Activated CD4-positive, alpha-beta T cell treated with anti-CD3 and anti-CD28 coated beads, Interleukin-2, amount 10 ng/mL, durations not matched to agents 7 days and 5 days (primary cell): ENCODE results near the gene ADCY6. TPM values are rescaled to one million over a fixed set of nuclear protein-coding genes. Genes with fewer than 3 reads are reported as not detected.

ENCODE experiments used
- CTCF ChIA-PET: fragments of 350-600 bp; sonication (Branson Sonifier 250); formaldehyde crosslinking; loops from one replicate; lab custom pipeline; 2021; ENCODE audit warnings: antibody characterized with exemption; lab: Charles Lee
- POLR2A ChIA-PET: fragments of 350-600 bp; sonication (Branson Sonifier 250); formaldehyde crosslinking; loops from one replicate; lab custom pipeline; 2021; ENCODE audit warnings: antibody characterized with exemption; lab: Charles Lee
- DNase-seq: peaks from one replicate; pipeline ENCODE4 v3.0.0-alpha.2; 2020
- H3K27ac Mint-ChIP-seq: one replicate; pipeline ENCODE4 v1.8.0; 2021; ENCODE audit warnings: mild to moderate bottlenecking, moderate library complexity, mixed read lengths
- H3K27me3 Mint-ChIP-seq: one replicate; pipeline ENCODE4 v1.8.0; 2021; ENCODE audit warnings: mixed read lengths
- H3K36me3 Mint-ChIP-seq: one replicate; pipeline ENCODE4 v1.8.0; 2021; ENCODE audit warnings: low read depth, mixed read lengths
- H3K4me1 Mint-ChIP-seq: one replicate; pipeline ENCODE4 v1.8.0; 2021; ENCODE audit warnings: mixed read lengths
- H3K4me3 Mint-ChIP-seq: one replicate; pipeline ENCODE4 v1.8.0; 2021; ENCODE audit warnings: mild to moderate bottlenecking, moderate library complexity, mixed read lengths
- H3K9me3 Mint-ChIP-seq: one replicate; pipeline ENCODE4 v1.8.0; 2021; ENCODE audit warnings: mixed read lengths
- total RNA-seq, 2 experiments: library from RNA; stranded (reverse); gene quantifications; one replicate each; pipeline ENCODE4 v1.2.3, GENCODE V29; 2021

ADCY6 gene
- total RNA-seq, 2 experiments from 2014 or later = not detected

- Mint-ChIP-seq H3K9me3 (no peaks in the 10 kb centered on the region), H3K36me3 (no peaks in the 10 kb centered on the region), H3K4me1 (no peaks in the 10 kb centered on the region), H3K27ac (no peak overlapping the region), H3K27me3 (no peaks in the 10 kb centered on the region), H3K4me3 (no peak overlapping the region)
- DNase-seq = no peak
- ChIA-PET POLR2A (no interaction called here), CTCF (interaction anchor here (0.9 to 2.8 kb wide), 5 partner anchors 9 to 25 kb away, joined by 3 to 8 read pairs (median 4); no protein-coding TSS in a partner anchor)
Measured at GRCh38 chr12:48777501-48778400, 11.1 kb downstream of the ADCY6 start.

- no peaks in the 10 kb centered on the region for H3K36me3 Mint-ChIP-seq
- no peaks in the 10 kb centered on the region for H3K9me3 Mint-ChIP-seq
- no peak for DNase-seq
- no peaks in the 10 kb centered on the region for H3K27me3 Mint-ChIP-seq
- no peak overlapping the region for H3K27ac Mint-ChIP-seq
- ChIA-PET POLR2A (no interaction called here), CTCF (interaction anchor here (1.0 to 2.8 kb wide), 3 partner anchors 8 to 18 kb away, joined by 4 to 8 read pairs (median 7); no protein-coding TSS in a partner anchor)
- H3K4me3 Mint-ChIP-seq = no peak overlapping the region
- no peaks in the 10 kb centered on the region for H3K4me1 Mint-ChIP-seq
Measured at GRCh38 chr12:48776956-48777355, 11.9 kb downstream of the ADCY6 start.

- H3K4me3 Mint-ChIP-seq = no peak overlapping the region
- ChIA-PET POLR2A (no interaction called here), CTCF (interaction anchor here (1.3 to 2.8 kb wide), 2 partner anchors 15 to 19 kb away, joined by 4 to 8 read pairs; no protein-coding TSS in a partner anchor)
- H3K27ac Mint-ChIP-seq = no peak overlapping the region
- no peaks in the 10 kb centered on the region for H3K36me3 Mint-ChIP-seq
- no peaks in the 10 kb centered on the region for H3K9me3 Mint-ChIP-seq
- peaks cover 1% of the 10 kb centered on the region for H3K4me1 Mint-ChIP-seq
- no peak for DNase-seq
- H3K27me3 Mint-ChIP-seq = no peaks in the 10 kb centered on the region
Measured at GRCh38 chr12:48775991-48776649, 12.8 kb downstream of the ADCY6 start.

- no peak for DNase-seq
- H3K4me1 Mint-ChIP-seq = peaks cover 1% of the 10 kb centered on the region
- no peaks in the 10 kb centered on the region for H3K9me3 Mint-ChIP-seq
- no peak overlapping the region for H3K4me3 Mint-ChIP-seq
- no peak overlapping the region for H3K27ac Mint-ChIP-seq
- ChIA-PET CTCF (interaction anchor here (0.9 to 1.1 kb wide), 2 partner anchors 25 to 40 kb away, joined by 3 to 4 read pairs; no protein-coding TSS in a partner anchor), POLR2A (no interaction called here)
- H3K27me3 Mint-ChIP-seq = no peaks in the 10 kb centered on the region
- no peaks in the 10 kb centered on the region for H3K36me3 Mint-ChIP-seq
Measured at GRCh38 chr12:48775299-48775698, 13.6 kb downstream of the ADCY6 start.

GRCh38 chr12:48774516-48774915 lies 14.4 kb downstream of the ADCY6 start:
- CTCF ChIA-PET = interaction anchor here (0.5 to 1.1 kb wide), 3 partner anchors 24 to 411 kb away, joined by 3 to 4 read pairs (median 4); no protein-coding TSS in a partner anchor
- peaks cover 1% of the 10 kb centered on the region for H3K4me1 Mint-ChIP-seq
- no peak for DNase-seq
- no peak overlapping the region for H3K4me3 Mint-ChIP-seq
- no peaks in the 10 kb centered on the region for H3K9me3 Mint-ChIP-seq
- no peaks in the 10 kb centered on the region for H3K36me3 Mint-ChIP-seq
- POLR2A ChIA-PET = no interaction called here
- no peaks in the 10 kb centered on the region for H3K27me3 Mint-ChIP-seq
- H3K27ac Mint-ChIP-seq = no peak overlapping the region

- Mint-ChIP-seq H3K27ac (no peak overlapping the region), H3K4me1 (peaks cover 1% of the 10 kb centered on the region), H3K4me3 (no peak overlapping the region), H3K36me3 (no peaks in the 10 kb centered on the region), H3K9me3 (no peaks in the 10 kb centered on the region), H3K27me3 (no peaks in the 10 kb centered on the region)
- DNase-seq = no peak
- ChIA-PET POLR2A (no interaction called here), CTCF (interaction anchor here (0.5 to 1.8 kb wide), 4 partner anchors 20 to 410 kb away, joined by 4 to 9 read pairs (median 4); no protein-coding TSS in a partner anchor)
Measured at GRCh38 chr12:48773686-48774085, 15.2 kb downstream of the ADCY6 start.

GRCh38 chr12:48771588-48772112 lies 17.2 kb downstream of the ADCY6 start:
- Mint-ChIP-seq H3K4me3 (no peak overlapping the region), H3K27ac (no peak overlapping the region), H3K27me3 (no peaks in the 10 kb centered on the region), H3K36me3 (no peaks in the 10 kb centered on the region), H3K9me3 (no peaks in the 10 kb centered on the region), H3K4me1 (peaks cover 2% of the 10 kb centered on the region)
- ChIA-PET CTCF (no interaction called here), POLR2A (no interaction called here)
- DNase-seq = no peak

GRCh38 chr12:48770756-48771155 lies 18.1 kb downstream of the ADCY6 start:
- peaks cover 10% of the 10 kb centered on the region for H3K4me1 Mint-ChIP-seq
- no peaks in the 10 kb centered on the region for H3K36me3 Mint-ChIP-seq
- POLR2A ChIA-PET = no interaction called here
- H3K27ac Mint-ChIP-seq = no peak overlapping the region
- CTCF ChIA-PET = interaction anchor here (0.6 to 0.9 kb wide), 2 partner anchors 24 to 417 kb away, joined by 3 read pairs; no protein-coding TSS in a partner anchor
- H3K27me3 Mint-ChIP-seq = no peaks in the 10 kb centered on the region
- no peak overlapping the region for H3K4me3 Mint-ChIP-seq
- no peak for DNase-seq
- no peaks in the 10 kb centered on the region for H3K9me3 Mint-ChIP-seq

DNA sequence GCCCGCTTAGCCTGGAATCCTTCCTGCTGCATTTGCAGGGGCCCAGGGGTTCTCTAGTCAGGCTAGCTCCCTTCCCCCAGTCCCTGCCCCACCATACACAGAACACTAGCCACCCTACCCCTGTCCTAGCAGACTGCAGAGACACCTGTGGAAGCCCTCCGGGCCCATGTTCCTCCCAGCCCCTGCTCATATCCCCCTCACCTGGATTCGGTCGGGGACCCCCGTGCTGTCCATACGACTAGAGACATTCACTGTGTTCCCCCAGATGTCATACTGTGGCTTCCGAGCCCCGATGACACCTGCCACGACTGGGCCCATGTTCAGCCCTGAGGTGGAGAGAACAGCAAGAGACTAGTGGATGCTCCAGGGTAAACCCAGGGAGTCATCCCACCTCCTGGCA lies 20.2 kb downstream of the ADCY6 start:
- POLR2A ChIA-PET = no interaction called here
- H3K4me1 Mint-ChIP-seq = peaks cover 18% of the 10 kb centered on the region

GRCh38 chr12:48768147-48768546 lies 20.7 kb downstream of the ADCY6 start:
- DNase-seq = no peak
- no peaks in the 10 kb centered on the region for H3K9me3 Mint-ChIP-seq
- H3K27ac Mint-ChIP-seq = no peak overlapping the region
- no peak overlapping the region for H3K4me3 Mint-ChIP-seq
- ChIA-PET POLR2A (interaction anchor here (0.6 kb wide), 1 partner anchor 1595 kb away, joined by 5 read pairs; no protein-coding TSS in a partner anchor), CTCF (interaction anchor here (1.0 to 1.2 kb wide), 4 partner anchors 11 to 46 kb away, joined by 3 to 4 read pairs (median 3); no protein-coding TSS in a partner anchor)
- H3K27me3 Mint-ChIP-seq = no peaks in the 10 kb centered on the region
- no peaks in the 10 kb centered on the region for H3K36me3 Mint-ChIP-seq
- peaks cover 18% of the 10 kb centered on the region for H3K4me1 Mint-ChIP-seq

More for the DNA sequence above, 20.2 kb downstream of the ADCY6 start:
- Mint-ChIP-seq H3K36me3 (no peaks in the 10 kb centered on the region), H3K4me3 (no peak overlapping the region), H3K27me3 (no peaks in the 10 kb centered on the region), H3K9me3 (no peaks in the 10 kb centered on the region), H3K27ac (no peak overlapping the region)
- CTCF ChIA-PET = interaction anchor here (0.6 to 1.2 kb wide), 4 partner anchors 9 to 45 kb away, joined by 3 to 7 read pairs (median 3); no protein-coding TSS in a partner anchor
- no peak for DNase-seq

GRCh38 chr12:48767521-48767920 lies 21.4 kb downstream of the ADCY6 start:
- H3K4me1 Mint-ChIP-seq = peaks cover 18% of the 10 kb centered on the region
- no peak overlapping the region for H3K27ac Mint-ChIP-seq
- POLR2A ChIA-PET = interaction anchor here (0.6 kb wide), 1 partner anchor 1594 kb away, joined by 5 read pairs; no protein-coding TSS in a partner anchor
- no peak overlapping the region for H3K4me3 Mint-ChIP-seq
- CTCF ChIA-PET = interaction anchor here (1.0 to 1.2 kb wide), 4 partner anchors 11 to 46 kb away, joined by 3 to 4 read pairs (median 3); no protein-coding TSS in a partner anchor
- no peaks in the 10 kb centered on the region for H3K27me3 Mint-ChIP-seq
- no peak for DNase-seq
- H3K36me3 Mint-ChIP-seq = no peaks in the 10 kb centered on the region
- H3K9me3 Mint-ChIP-seq = no peaks in the 10 kb centered on the region

DNA sequence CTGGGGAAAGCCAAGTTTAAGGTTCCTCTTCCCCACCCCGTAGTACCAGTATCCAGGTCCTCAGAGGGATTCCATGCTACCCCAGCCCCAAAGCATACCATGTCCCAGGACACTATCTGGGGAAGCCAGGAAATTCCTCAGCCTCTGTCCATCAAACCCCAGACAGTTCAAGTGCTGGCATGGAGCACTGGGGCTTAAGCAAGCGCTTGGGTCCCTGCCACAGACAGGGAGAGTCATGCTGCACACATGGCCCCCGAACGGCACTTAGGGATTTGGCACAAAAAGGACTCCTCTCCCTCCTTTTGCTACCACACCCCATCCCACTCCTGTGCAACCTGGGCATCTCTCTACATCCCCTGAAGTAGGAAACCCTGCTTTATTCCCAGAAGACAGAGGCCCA lies 21.8 kb downstream of the ADCY6 start:
- H3K36me3 Mint-ChIP-seq = no peaks in the 10 kb centered on the region
- H3K4me3 Mint-ChIP-seq = no peak overlapping the region
- POLR2A ChIA-PET = no interaction called here
- no peaks in the 10 kb centered on the region for H3K27me3 Mint-ChIP-seq
- DNase-seq = no peak
- CTCF ChIA-PET = interaction anchor here (0.5 to 1.1 kb wide), 3 partner anchors 12 to 30 kb away, joined by 3 to 6 read pairs (median 4); no protein-coding TSS in a partner anchor
- H3K9me3 Mint-ChIP-seq = no peaks in the 10 kb centered on the region
- H3K27ac Mint-ChIP-seq = no peak overlapping the region
- H3K4me1 Mint-ChIP-seq = peaks cover 18% of the 10 kb centered on the region
